ENCODE data around the gene ELP4.

ELP4 gene

DNA sequence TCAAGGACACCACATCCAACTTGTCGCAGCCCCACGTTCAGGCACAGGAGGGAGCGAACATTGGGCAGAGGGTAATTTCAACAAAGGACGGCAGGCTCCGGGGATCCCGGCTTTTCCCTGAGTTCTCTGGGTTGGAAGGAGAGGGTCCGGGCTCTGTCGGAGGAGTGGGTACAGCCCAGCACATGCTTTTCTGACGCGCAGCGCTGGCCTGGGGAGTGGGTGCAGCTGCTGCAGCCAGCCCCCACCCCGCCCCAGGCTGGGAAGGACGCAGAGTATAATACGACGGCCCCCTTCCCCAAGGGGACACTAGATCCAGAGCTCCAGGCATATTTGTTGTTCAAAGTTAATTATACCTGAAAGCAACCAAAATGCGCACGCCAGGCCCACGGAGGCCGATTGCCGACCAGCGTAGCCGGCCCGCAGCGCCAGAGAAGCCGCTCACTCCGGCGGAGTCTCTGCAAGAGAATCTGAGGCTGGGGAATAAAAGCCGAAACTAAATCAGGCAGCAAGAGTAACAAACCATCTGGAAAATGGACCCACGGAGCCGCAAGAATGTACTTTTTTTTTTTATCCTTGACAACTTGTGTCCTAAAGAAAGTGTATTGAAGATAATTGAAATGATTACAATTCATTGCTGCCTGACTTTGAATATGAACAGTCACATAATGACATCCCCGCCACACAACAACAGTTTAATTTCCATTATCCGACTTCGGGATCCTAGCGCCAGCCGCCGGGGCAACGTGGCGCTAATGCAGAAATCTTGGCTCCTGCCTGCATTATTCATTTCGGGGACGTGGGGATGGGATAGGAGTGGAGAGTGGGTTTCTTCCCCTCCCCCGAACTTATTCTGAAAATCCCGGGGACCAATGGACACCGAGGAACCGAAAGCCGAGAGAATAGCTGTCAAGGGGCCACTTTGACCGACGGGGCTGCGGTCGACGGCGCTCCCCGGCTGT, 315.6 kb downstream of the ELP4 start:
- no peak for DNase-seq (ENCODE audit: low spot score)

DNA sequence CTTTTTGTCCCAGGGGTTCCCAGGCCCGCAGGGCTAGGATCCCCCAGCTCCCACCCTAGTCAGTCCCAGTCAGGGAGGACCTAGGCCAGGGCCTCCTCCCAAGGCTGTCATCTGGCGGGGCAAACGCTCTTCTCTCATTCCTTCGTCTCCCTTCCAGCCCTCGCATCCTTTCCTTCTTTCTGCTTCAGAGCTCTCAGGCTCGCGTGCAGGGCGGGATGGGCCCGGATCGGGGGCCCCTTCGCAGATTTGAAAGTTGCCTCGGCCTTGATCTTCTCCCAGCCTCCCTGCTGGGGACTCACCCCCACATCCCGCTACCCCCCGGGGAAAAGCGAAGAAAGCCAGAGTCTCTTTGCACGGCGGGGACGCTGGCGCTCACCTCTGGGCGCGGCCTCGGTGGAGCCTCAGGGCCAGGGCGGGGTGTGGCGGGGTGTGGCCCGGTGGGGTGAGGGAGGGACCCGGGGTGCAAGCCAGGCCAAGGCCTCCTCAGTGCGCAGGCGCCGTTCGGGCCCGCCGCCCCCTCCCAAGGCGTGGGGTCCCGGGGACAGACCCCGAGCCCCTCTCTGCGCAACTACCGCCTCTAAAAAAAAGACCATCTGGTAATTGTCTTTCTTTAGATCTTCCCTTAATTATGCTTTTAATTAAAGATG, 316.4 kb downstream of the ELP4 start:
- DNase-seq (ENCODE audit: low spot score) = no peak

- no peak for DNase-seq (ENCODE audit: low spot score)
Observed at GRCh38 chr11:31826536-31827438, 317.2 kb downstream of the ELP4 start.

DNA sequence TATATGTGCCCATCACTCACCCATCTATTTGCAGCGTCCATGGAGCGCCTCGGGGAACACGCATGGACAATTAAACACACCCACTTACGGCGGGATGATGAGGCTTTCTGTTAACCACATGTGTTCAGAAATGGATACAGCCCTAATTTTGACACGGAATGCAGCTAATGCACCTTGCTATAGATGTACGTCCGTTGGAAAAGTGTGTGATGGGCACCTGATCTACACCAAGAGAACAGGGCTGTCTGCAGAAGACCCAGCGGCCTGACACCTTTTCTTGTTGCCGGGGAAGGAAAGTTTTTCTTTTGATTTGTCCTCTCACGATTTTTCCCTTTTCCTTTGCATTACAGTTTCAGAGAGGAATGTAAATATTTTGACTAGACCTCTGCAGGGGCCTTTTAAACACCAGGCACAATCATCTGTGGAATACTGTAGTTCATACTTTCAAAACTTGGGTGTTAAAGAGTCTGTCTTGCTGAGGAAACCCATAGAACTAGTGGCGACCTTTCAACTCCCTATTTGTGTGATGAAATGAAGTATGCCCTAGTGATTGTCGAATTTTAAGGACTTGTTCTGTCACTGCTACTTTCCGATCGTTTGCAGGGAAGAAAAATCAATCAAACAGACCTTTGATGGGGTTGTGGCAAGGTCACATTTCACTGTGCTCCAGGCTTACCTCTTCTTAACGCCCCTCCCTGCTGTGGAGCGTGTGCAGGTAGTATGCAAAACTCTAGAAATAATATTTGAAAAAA, 318.1 kb downstream of the ELP4 start:
- DNase-seq (ENCODE audit: low spot score) = no peak

DNA sequence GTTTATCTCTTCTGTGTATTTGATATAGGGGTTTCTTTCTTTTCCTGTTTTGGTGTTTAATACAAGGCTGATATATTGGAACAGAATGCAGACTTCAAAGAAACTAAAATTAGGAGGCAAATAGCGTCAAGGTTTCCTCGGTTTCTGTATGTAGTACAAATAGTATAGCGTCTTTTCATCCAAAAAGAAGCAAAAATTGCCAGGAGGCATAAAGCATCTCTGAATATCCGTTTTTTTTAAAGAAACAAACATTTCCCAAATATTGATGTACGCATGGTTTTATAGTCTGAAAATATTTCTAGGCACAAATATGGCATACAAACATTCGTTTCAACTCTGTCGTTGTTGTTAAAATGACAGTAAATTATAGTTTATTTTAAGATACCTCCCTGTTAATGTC, 318.6 kb downstream of the ELP4 start:
- no peak for DNase-seq (ENCODE audit: low spot score)

DNA sequence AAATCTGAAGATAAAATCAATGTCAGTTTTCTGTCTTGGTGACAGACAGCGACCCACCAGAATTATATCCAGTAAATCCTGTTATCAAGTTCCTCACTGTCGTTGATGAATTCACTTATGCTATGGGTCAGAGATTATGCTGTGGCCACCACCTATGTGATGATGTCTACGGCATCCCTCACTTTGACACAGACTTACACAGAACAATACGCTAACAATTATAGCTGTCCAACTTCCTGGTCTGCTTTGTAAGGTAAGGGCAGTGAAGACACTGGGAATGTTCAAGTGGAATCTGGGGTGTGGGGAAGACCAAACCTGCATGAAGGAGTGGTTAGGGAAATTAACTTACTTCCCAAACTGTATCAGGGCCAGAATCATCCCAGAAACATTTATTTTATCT, 320.8 kb downstream of the ELP4 start:
- DNase-seq (ENCODE audit: low spot score) = no peak

- DNase-seq (ENCODE audit: low spot score) = no peak
Observed at GRCh38 chr11:31834237-31834636, 324.7 kb downstream of the ELP4 start.

All from kidney tubule cell (primary cell).